ENCODE results near the gene BFSP2.

DNA sequence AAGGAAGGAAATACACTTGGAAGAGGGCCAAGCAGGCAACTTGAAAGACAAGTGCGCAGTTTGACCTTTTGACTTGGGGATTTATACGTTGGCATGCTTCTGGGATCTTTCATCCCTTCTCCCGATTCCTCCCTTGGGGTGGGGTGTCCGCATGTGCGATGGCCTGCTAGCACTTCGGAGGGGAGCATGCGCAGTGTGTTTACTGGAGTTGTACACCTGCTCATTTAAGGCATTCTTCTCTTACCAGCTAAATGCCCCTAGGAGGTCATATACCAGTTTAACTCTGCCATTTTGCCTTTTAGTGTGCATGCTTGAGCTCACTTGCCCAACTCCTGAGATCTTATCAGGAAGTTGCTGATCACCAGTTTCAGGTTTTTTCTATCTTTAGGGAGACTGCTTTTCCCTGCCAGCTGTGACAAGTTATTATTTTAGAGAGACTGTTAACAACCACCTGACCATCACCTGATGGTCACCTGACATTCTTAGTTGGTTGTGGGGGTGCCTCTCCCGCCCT lies 63.5 kb downstream of the BFSP2 start:
- TF ChIP-seq, protein P1, sequence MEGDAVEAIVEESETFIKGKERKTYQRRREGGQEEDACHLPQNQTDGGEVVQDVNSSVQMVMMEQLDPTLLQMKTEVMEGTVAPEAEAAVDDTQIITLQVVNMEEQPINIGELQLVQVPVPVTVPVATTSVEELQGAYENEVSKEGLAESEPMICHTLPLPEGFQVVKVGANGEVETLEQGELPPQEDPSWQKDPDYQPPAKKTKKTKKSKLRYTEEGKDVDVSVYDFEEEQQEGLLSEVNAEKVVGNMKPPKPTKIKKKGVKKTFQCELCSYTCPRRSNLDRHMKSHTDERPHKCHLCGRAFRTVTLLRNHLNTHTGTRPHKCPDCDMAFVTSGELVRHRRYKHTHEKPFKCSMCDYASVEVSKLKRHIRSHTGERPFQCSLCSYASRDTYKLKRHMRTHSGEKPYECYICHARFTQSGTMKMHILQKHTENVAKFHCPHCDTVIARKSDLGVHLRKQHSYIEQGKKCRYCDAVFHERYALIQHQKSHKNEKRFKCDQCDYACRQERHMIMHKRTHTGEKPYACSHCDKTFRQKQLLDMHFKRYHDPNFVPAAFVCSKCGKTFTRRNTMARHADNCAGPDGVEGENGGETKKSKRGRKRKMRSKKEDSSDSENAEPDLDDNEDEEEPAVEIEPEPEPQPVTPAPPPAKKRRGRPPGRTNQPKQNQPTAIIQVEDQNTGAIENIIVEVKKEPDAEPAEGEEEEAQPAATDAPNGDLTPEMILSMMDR (IDR thresholded peaks at IDR 0.05): no peak
- no peak for TF ChIP-seq POLR2A (IDR thresholded peaks at IDR 0.05)
- TF ChIP-seq EP300 (IDR thresholded peaks at IDR 0.05): no peak
